HFFc6 (cell line): ENCODE data around the gene RAB26. TPM values are rescaled to one million over a fixed set of nuclear protein-coding genes. Genes with fewer than 3 reads are reported as not detected.

Experiments used
- DNase-seq: peaks from one replicate; pipeline ENCODE4 v3.0.0-alpha.2; 2018
- H3K27ac Mint-ChIP-seq: 2 replicates; pipeline ENCODE4 v1.8.0; 2020; ENCODE audit warnings: mild to moderate bottlenecking, mixed read lengths
- H3K27me3 Mint-ChIP-seq: 2 replicates; pipeline ENCODE4 v1.8.0; 2021; ENCODE audit warnings: mild to moderate bottlenecking, moderate library complexity, mixed read lengths; ENCODE audit not compliant: insufficient read depth
- H3K36me3 Mint-ChIP-seq: 2 replicates; pipeline ENCODE4 v1.8.0; 2021; ENCODE audit warnings: low read depth, mixed read lengths
- H3K4me1 Mint-ChIP-seq: 2 replicates; pipeline ENCODE4 v1.8.0; 2020; ENCODE audit warnings: low read depth, mixed read lengths
- H3K4me3 Mint-ChIP-seq: 2 replicates; pipeline ENCODE4 v1.8.0; 2020; ENCODE audit warnings: mild to moderate bottlenecking, moderate library complexity, mixed read lengths
- H3K9me3 Mint-ChIP-seq: 2 replicates; pipeline ENCODE4 v1.8.0; 2020; ENCODE audit warnings: mild to moderate bottlenecking, mixed read lengths
- total RNA-seq, 6 experiments: library from RNA; stranded (reverse); fragmentation: NEBNext Ultra II Directional; extraction: Animal tissue kit (Norgen Biotek cat#: 25700); gene quantifications; 2 replicates in 1 of 6; 3 replicates in 5 of 6; pipeline ENCODE4 v1.2.3, GENCODE V29; 2021
- TF ChIP-seq, protein P1 (sequence below): fragments of 200-600 bp; sonication (generic); IDR thresholded peaks from 2 replicates; pipeline ENCODE4 v1.5.0; 2021; ENCODE audit warnings: antibody characterized with exemption, mild to moderate bottlenecking

RAB26 gene
- total RNA-seq, 6 experiments from 2014 or later, result 0.31 to 1.2 (median 0.65) TPM

DNA sequence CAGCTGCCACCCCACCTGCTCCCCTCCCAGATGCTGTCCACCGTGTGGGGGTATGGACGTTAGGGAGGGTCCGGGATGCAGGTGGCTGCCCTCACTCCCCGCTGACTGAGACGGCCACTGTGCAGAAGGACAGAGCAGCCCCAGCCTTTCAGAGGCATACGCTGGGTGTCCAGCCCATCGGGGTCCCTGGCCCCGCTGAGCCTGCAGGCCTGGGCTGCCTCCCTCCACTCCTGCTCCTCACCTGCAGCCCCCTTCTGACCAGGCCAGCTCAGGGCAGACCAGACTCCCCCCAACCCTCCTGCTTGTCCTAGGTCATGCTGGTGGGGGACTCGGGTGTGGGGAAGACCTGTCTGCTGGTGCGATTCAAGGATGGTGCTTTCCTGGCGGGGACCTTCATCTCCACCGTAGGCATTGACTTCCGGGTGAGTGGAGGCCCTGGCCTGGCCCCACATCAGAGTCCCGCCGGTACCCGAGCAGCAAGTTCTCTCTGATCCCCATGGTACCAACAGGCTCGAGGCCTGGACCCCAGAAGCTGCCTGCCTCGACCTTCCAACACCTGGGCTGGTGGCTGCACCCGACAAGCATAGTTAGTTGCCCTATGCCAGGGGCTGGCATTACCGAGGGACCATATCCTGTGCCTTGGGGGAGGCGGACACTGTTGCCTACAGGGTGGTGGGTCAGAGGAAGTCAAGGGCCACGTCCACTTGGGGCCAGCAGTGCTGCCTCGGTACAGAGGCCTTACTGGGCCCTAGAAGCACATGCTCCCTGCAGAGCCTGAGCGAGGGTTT, 1.4 kb downstream of the RAB26 start:
- Mint-ChIP-seq H3K27ac (peak overlapping the region; percentile 69), H3K4me1 (peaks cover 28% of the 10 kb centered on the region), H3K27me3 (peaks cover 38% of the 10 kb centered on the region), H3K36me3 (peaks cover 26% of the 10 kb centered on the region), H3K4me3 (peak overlapping the region; percentile 72; the same call in 1 of the 2 replicates), H3K9me3 (peaks cover 5% of the 10 kb centered on the region; the same call in 1 of the 2 replicates)
- no peak for DNase-seq
- TF ChIP-seq, protein P1, sequence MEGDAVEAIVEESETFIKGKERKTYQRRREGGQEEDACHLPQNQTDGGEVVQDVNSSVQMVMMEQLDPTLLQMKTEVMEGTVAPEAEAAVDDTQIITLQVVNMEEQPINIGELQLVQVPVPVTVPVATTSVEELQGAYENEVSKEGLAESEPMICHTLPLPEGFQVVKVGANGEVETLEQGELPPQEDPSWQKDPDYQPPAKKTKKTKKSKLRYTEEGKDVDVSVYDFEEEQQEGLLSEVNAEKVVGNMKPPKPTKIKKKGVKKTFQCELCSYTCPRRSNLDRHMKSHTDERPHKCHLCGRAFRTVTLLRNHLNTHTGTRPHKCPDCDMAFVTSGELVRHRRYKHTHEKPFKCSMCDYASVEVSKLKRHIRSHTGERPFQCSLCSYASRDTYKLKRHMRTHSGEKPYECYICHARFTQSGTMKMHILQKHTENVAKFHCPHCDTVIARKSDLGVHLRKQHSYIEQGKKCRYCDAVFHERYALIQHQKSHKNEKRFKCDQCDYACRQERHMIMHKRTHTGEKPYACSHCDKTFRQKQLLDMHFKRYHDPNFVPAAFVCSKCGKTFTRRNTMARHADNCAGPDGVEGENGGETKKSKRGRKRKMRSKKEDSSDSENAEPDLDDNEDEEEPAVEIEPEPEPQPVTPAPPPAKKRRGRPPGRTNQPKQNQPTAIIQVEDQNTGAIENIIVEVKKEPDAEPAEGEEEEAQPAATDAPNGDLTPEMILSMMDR, result no peak

GRCh38 chr16:2150418-2151187, 2.2 kb downstream of the RAB26 start:
- DNase-seq, result no peak
- Mint-ChIP-seq H3K27me3 (peaks cover 43% of the 10 kb centered on the region), H3K36me3 (peaks cover 31% of the 10 kb centered on the region), H3K4me1 (peaks cover 28% of the 10 kb centered on the region), H3K4me3 (peak overlapping the region; percentile 91), H3K9me3 (peaks cover 12% of the 10 kb centered on the region), H3K27ac (peak overlapping the region; percentile 92)
- TF ChIP-seq, protein P1, result peak; percentile 16; the same call in 1 of the 2 replicates

GRCh38 chr16:2151188-2152091, 3.0 kb downstream of the RAB26 start:
- Mint-ChIP-seq H3K36me3 (peaks cover 31% of the 10 kb centered on the region), H3K27me3 (peaks cover 43% of the 10 kb centered on the region), H3K27ac (peak overlapping the region; percentile 92), H3K9me3 (peaks cover 12% of the 10 kb centered on the region), H3K4me3 (peak overlapping the region; percentile 91), H3K4me1 (peaks cover 29% of the 10 kb centered on the region)
- TF ChIP-seq, protein P1, result no peak
- DNase-seq, result no peak

DNA sequence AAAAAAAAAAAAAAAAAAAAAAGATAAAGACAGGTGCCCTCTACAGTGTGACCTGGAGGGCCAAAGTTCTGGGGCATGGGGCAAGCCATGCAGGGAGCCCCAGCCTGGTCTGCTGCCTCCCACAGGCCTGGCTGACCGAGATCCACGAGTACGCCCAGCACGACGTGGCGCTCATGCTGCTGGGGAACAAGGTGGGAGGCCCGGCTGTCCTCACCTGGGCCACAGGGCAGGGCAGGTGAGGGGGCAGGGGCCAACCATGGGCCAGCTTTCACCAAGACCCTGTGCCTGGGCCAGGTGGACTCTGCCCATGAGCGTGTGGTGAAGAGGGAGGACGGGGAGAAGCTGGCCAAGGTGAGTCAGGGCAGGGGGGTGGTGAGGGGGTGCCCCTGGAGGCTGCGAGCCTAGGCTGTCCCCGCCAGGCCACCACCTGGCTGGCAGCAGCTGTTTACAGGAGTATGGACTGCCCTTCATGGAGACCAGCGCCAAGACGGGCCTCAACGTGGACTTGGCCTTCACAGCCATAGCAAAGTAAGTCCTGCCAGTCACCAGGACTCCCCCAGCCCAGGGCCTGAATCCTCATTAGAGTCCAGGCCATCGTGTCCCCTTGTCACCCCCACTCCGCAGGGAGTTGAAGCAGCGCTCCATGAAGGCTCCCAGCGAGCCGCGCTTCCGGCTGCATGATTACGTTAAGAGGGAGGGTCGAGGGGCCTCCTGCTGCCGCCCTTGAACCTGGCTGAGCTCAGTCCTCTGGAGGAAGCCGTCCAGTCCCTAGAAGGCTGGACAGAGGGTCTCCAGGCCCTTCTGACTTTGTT, 4.5 kb downstream of the RAB26 start:
- peak overlapping the region; percentile 92 for H3K27ac Mint-ChIP-seq
- H3K27me3 Mint-ChIP-seq, result peaks cover 40% of the 10 kb centered on the region
- peaks cover 35% of the 10 kb centered on the region for H3K36me3 Mint-ChIP-seq
- peaks cover 44% of the 10 kb centered on the region for H3K4me1 Mint-ChIP-seq
- no peak for DNase-seq
- H3K9me3 Mint-ChIP-seq, result peaks cover 12% of the 10 kb centered on the region
- TF ChIP-seq, protein P1, result no peak
- H3K4me3 Mint-ChIP-seq, result peak overlapping the region; percentile 91
